Measurements from ENCODE around the gene KIAA1549. TPM values are rescaled to one million over a fixed set of nuclear protein-coding genes. Genes with fewer than 3 reads are reported as not detected.
"Not testable (repeated sequence)": the region's sequence is repeated elsewhere in the genome, so short reads cannot be mapped to it uniquely, and the experiment has no call there.

Gene KIAA1549
- total RNA-seq, 2 donors from 2014 or later = 3.7 to 8.8 TPM

DNA sequence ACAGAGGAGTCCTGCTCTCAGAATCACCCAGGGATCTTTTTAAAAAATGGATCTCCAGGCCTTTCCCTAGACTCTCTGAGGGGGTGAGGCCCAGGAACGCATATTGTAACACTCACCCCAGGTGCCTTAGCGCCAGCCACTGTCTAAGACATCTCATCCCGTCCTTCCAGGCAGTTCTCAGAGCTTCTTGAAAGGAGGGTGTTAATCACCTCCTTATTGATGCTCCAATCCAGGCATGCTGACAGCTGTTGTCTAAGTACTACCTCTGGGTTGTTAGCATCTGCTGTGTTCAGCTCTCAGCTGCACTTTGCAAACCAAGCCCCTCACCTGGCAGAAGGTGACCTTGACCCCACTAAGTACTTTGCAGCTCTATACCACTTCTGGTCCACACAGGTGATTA, 36.0 kb downstream of the KIAA1549 start:
- WGBS = 82% methylated on average over 3 of the region's 3 CpGs
- H3K9me3 ChIP-seq = no peaks in the 10 kb centered on the region
- intact Hi-C loops (cut with DNase I) = no loop called here
- no peak for DNase-seq (ENCODE audit: low spot score)
- H3K36me3 ChIP-seq = no peaks in the 10 kb centered on the region
- TF ChIP-seq POLR2AphosphoS5 (IDR thresholded peaks at IDR 0.05) (no peak), POLR2A (IDR thresholded peaks at IDR 0.05) (no peak)
- TF ChIP-seq, protein P1, sequence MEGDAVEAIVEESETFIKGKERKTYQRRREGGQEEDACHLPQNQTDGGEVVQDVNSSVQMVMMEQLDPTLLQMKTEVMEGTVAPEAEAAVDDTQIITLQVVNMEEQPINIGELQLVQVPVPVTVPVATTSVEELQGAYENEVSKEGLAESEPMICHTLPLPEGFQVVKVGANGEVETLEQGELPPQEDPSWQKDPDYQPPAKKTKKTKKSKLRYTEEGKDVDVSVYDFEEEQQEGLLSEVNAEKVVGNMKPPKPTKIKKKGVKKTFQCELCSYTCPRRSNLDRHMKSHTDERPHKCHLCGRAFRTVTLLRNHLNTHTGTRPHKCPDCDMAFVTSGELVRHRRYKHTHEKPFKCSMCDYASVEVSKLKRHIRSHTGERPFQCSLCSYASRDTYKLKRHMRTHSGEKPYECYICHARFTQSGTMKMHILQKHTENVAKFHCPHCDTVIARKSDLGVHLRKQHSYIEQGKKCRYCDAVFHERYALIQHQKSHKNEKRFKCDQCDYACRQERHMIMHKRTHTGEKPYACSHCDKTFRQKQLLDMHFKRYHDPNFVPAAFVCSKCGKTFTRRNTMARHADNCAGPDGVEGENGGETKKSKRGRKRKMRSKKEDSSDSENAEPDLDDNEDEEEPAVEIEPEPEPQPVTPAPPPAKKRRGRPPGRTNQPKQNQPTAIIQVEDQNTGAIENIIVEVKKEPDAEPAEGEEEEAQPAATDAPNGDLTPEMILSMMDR (IDR thresholded peaks at IDR 0.05) = no peak
- H3K27ac ChIP-seq = no peak overlapping the region
- no peaks in the 10 kb centered on the region for H3K4me1 ChIP-seq (replicated peaks)
- no peak overlapping the region for H3K4me3 ChIP-seq
- no peaks in the 10 kb centered on the region for H3K27me3 ChIP-seq (replicated peaks; ENCODE audit: insufficient read depth)

DNA sequence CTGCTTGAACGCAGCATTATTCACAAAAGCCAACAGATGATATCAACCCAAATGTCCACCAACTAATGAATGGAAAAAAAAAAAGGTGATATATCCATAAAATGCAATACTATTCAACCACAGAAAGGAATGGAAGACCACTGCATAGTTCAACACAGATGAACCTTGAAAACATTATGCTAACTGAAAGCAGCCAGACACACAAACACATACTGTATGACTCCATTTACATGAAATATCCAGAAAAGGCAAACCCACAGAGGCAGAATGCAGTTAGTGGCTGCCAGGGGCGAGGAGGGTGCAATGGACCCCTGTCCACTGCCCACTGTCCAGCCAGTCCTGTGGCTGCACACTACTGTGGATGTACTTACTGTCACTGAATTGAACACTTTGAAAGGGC, 36.6 kb downstream of the KIAA1549 start:
- Histone ChIP-seq H3K27me3 (replicated peaks; ENCODE audit: insufficient read depth) (no peaks in the 10 kb centered on the region), H3K9me3 (no peaks in the 10 kb centered on the region), H3K4me1 (replicated peaks) (no peaks in the 10 kb centered on the region), H3K4me3 (no peak overlapping the region), H3K36me3 (no peaks in the 10 kb centered on the region), H3K27ac (no peak overlapping the region)
- no peak for DNase-seq (ENCODE audit: low spot score)
- WGBS = 94% methylated on average over 2 of the region's 2 CpGs
- intact Hi-C loops (cut with DNase I) = no loop called here
- TF ChIP-seq, protein P1 (IDR thresholded peaks at IDR 0.05) = no peak
- no peak for TF ChIP-seq POLR2A (IDR thresholded peaks at IDR 0.05)
- no peak for TF ChIP-seq POLR2AphosphoS5 (IDR thresholded peaks at IDR 0.05)

DNA sequence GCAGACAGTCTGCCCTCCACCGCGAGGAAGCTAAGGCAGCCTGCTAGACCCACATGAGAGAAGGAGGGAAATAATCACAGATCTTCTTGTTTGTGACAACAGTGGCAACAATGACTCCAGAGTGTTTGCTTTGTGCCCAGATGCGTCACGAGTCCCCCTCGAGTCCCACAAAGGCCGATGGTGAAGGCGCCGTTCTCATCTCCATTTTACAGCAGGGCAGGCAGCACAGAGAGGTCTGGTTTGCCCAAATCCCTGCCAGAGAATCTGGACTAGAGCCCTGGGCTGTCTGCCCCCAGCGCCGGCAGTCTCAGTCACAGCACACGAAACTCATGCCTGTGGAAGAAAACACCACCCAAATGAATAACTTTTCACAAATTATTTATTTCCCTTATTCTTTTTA, 38.1 kb downstream of the KIAA1549 start:
- TF ChIP-seq POLR2A (IDR thresholded peaks at IDR 0.05) = no peak
- TF ChIP-seq POLR2AphosphoS5 (IDR thresholded peaks at IDR 0.05) = no peak
- TF ChIP-seq, protein P1 (IDR thresholded peaks at IDR 0.05) = no peak
- intact Hi-C loops (cut with DNase I) = no loop called here
- H3K27me3 ChIP-seq (replicated peaks; ENCODE audit: insufficient read depth) = no peaks in the 10 kb centered on the region
- H3K4me3 ChIP-seq = no peak overlapping the region
- no peak for DNase-seq (ENCODE audit: low spot score)
- H3K36me3 ChIP-seq = no peaks in the 10 kb centered on the region
- no peaks in the 10 kb centered on the region for H3K9me3 ChIP-seq
- no peaks in the 10 kb centered on the region for H3K4me1 ChIP-seq (replicated peaks)
- WGBS = 88% methylated on average over 11 of the region's 11 CpGs
- no peak overlapping the region for H3K27ac ChIP-seq

DNA sequence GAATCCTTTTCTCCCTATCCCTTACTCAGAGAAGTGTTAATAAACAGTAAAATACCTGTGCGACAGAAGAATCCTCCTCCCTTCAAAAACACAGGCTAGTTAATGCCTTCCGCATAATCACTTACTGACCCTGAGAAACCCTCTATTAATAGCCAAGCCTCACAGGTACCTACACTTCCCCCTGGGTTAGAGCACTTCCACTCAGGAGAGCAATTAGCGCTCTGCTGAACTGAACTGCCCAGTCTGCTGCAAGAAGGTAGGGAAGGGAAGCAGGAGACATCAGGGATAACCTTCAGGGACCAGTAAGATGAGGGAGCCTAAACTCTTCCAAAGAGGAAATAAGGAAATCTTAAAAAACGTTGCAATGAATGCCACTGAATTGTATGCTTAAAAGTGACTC, 39.6 kb downstream of the KIAA1549 start:
- H3K9me3 ChIP-seq = no peaks in the 10 kb centered on the region
- H3K27ac ChIP-seq = no peak overlapping the region
- TF ChIP-seq, protein P1 (IDR thresholded peaks at IDR 0.05) = no peak
- TF ChIP-seq POLR2A (IDR thresholded peaks at IDR 0.05) (no peak), POLR2AphosphoS5 (IDR thresholded peaks at IDR 0.05) (no peak)
- intact Hi-C loops (cut with DNase I) = no loop called here
- no peaks in the 10 kb centered on the region for H3K36me3 ChIP-seq
- H3K27me3 ChIP-seq (replicated peaks; ENCODE audit: insufficient read depth) = no peaks in the 10 kb centered on the region
- H3K4me3 ChIP-seq = no peak overlapping the region
- DNase-seq (ENCODE audit: low spot score) = no peak
- no peaks in the 10 kb centered on the region for H3K4me1 ChIP-seq (replicated peaks)
- WGBS = 81% methylated on average over 4 of the region's 4 CpGs

DNA sequence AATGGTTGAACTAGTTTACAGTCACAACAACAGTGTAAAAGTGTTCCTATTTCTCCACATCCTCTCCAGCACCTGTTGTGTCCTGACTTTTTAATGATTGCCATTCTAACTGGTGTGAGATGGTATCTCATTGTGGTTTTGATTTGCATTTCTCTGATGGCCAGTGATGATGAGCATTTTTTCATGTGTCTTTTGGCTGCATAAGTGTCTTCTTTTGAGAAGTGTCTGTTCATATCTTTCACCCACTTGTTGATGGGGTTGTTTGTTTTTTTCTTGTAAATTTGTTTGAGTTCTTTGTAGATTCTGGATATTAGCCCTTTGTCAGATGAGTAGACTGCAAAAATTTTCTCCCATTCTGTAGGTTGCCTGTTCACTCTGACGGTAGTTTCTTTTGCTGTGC, 40.6 kb downstream of the KIAA1549 start:
- H3K4me3 ChIP-seq; H3K9me3 ChIP-seq; H3K27me3 ChIP-seq (replicated peaks; ENCODE audit: insufficient read depth); H3K4me1 ChIP-seq (replicated peaks); DNase-seq (ENCODE audit: low spot score); H3K27ac ChIP-seq; H3K36me3 ChIP-seq; intact Hi-C loops (cut with DNase I): not testable (repeated sequence)
- WGBS = 91% methylated on average over 1 of the region's 1 CpG
